Chondrocyte (in vitro differentiated cells): Measurements from ENCODE around the gene TMEM250. TPM values are rescaled to one million over a fixed set of nuclear protein-coding genes. Genes with fewer than 3 reads are reported as not detected.
A peak's percentile ranks its signal among the peaks of the same experiment; 100 is the strongest.

Experiments used
- DNase-seq: peaks from one replicate; pipeline ENCODE4 v3.0.0; 2021; ENCODE audit warnings: mixed read lengths, low spot score
- H3K27ac Mint-ChIP-seq: one replicate; pipeline ENCODE4 v1.8.0; 2021; ENCODE audit warnings: mild to moderate bottlenecking, moderate library complexity, mixed read lengths; ENCODE audit not compliant: unreplicated experiment
- H3K27me3 Mint-ChIP-seq: 2 replicates; pipeline ENCODE4 v1.8.0; 2021; ENCODE audit warnings: low read depth, mixed read lengths
- H3K36me3 Mint-ChIP-seq: 2 replicates; pipeline ENCODE4 v1.8.0; 2021; ENCODE audit warnings: low read depth, mixed read lengths
- H3K4me1 Mint-ChIP-seq: 2 replicates; pipeline ENCODE4 v1.8.0; 2021; ENCODE audit warnings: low read depth, mild to moderate bottlenecking, mixed read lengths
- H3K4me3 Mint-ChIP-seq: one replicate; pipeline ENCODE4 v1.8.0; 2021; ENCODE audit warnings: mild to moderate bottlenecking, moderate library complexity, mixed read lengths; ENCODE audit not compliant: unreplicated experiment
- H3K9me3 Mint-ChIP-seq: 2 replicates; pipeline ENCODE4 v1.8.0; 2021; ENCODE audit warnings: low read depth, mixed read lengths
- CTCF ChIP-seq: fragments of 200-600 bp; sonication (generic); IDR thresholded peaks from 2 replicates; pipeline ENCODE4 v1.5.0; 2021; ENCODE audit warnings: antibody characterized with exemption, mild to moderate bottlenecking, moderate library complexity
- total RNA-seq: library from RNA; stranded (reverse); gene quantifications from 3 replicates; pipeline ENCODE4 v1.2.1, GENCODE V29; 2021

The TMEM250 gene
- total RNA-seq, 1 donor from 2014 or later = 37.3 TPM

GRCh38 chr9:136146126-136147037 is 27.7 kb upstream of the TMEM250 start:
- Mint-ChIP-seq H3K27ac (no peak overlapping the region), H3K9me3 (no peaks in the 10 kb centered on the region), H3K36me3 (no peaks in the 10 kb centered on the region), H3K4me1 (no peaks in the 10 kb centered on the region), H3K27me3 (peaks cover 18% of the 10 kb centered on the region), H3K4me3 (no peak overlapping the region)
- TF ChIP-seq CTCF = no peak
- DNase-seq = no peak

GRCh38 chr9:136145580-136145979 is 26.9 kb upstream of the TMEM250 start:
- Mint-ChIP-seq H3K4me1 (no peaks in the 10 kb centered on the region), H3K27ac (no peak overlapping the region)

GRCh38 chr9:136144450-136144849 is 25.8 kb upstream of the TMEM250 start:
- Mint-ChIP-seq H3K4me1 (no peaks in the 10 kb centered on the region), H3K27me3 (peaks cover 20% of the 10 kb centered on the region), H3K4me3 (no peak overlapping the region), H3K9me3 (no peaks in the 10 kb centered on the region), H3K36me3 (no peaks in the 10 kb centered on the region), H3K27ac (no peak overlapping the region)
- TF ChIP-seq CTCF = no peak
- no peak for DNase-seq

More at GRCh38 chr9:136145580-136145979, 26.9 kb upstream of the TMEM250 start:
- peaks cover 20% of the 10 kb centered on the region for H3K27me3 Mint-ChIP-seq
- TF ChIP-seq CTCF = no peak
- H3K9me3 Mint-ChIP-seq = no peaks in the 10 kb centered on the region
- no peak for DNase-seq
- H3K4me3 Mint-ChIP-seq = no peak overlapping the region
- no peaks in the 10 kb centered on the region for H3K36me3 Mint-ChIP-seq

- Mint-ChIP-seq H3K4me3 (no peak overlapping the region), H3K27me3 (peaks cover 22% of the 10 kb centered on the region), H3K27ac (no peak overlapping the region), H3K9me3 (no peaks in the 10 kb centered on the region), H3K36me3 (no peaks in the 10 kb centered on the region), H3K4me1 (no peaks in the 10 kb centered on the region)
- TF ChIP-seq CTCF = peak; percentile 68
- DNase-seq = no peak
Measured at GRCh38 chr9:136143215-136144001, 24.7 kb upstream of the TMEM250 start.

GRCh38 chr9:136142859-136143214 is 24.2 kb upstream of the TMEM250 start:
- no peak for TF ChIP-seq CTCF
- H3K27ac Mint-ChIP-seq = no peak overlapping the region
- no peaks in the 10 kb centered on the region for H3K36me3 Mint-ChIP-seq
- no peaks in the 10 kb centered on the region for H3K9me3 Mint-ChIP-seq
- no peaks in the 10 kb centered on the region for H3K4me1 Mint-ChIP-seq
- H3K27me3 Mint-ChIP-seq = peaks cover 22% of the 10 kb centered on the region
- no peak for DNase-seq
- no peak overlapping the region for H3K4me3 Mint-ChIP-seq
